A673 (cell line): ENCODE measurements around the gene SLCO3A1. TPM values are rescaled to one million over a fixed set of nuclear protein-coding genes. Genes with fewer than 3 reads are reported as not detected.

Experiments used
- BruUV-seq: library from RNA; stranded (reverse); fragments of 400-500 nt; replicated peaks from 2 replicates; lab custom pipeline; 2021; lab: Mats Ljungman, UMichigan
- CTCF ChIA-PET: fragments of 300-600 bp; sonication (Branson Sonifier 250); formaldehyde crosslinking; loops from one replicate; lab custom pipeline; 2022; ENCODE audit warnings: antibody characterized with exemption; lab: Charles Lee
- POLR2A ChIA-PET: fragments of 300-600 bp; sonication (Branson Sonifier 250); formaldehyde crosslinking; loops from one replicate; lab custom pipeline; 2022; ENCODE audit warnings: antibody characterized with exemption; ENCODE audit not compliant: low non-redundant PET; lab: Charles Lee
- DNase-seq: peaks from one replicate; pipeline ENCODE4 v3.0.0-alpha.2; 2015; ENCODE audit warnings: low spot score
- H3K27ac ChIP-seq: fragments of 200-600 bp; sonication (generic); 2 replicates; pipeline ENCODE4 v1.5.1; 2016; ENCODE audit warnings: mixed run types, low read depth, mild to moderate bottlenecking, mixed read lengths, antibody characterized with exemption, low read length; ENCODE audit not compliant: poor library complexity, severe bottlenecking
- H3K27me3 ChIP-seq: fragments of 200-600 bp; sonication (generic); replicated peaks from 2 replicates; pipeline ENCODE4 v1.6.1; 2017; ENCODE audit warnings: mixed run types, low read depth, mild to moderate bottlenecking, mixed read lengths, antibody characterized with exemption, low read length; ENCODE audit not compliant: insufficient read depth, poor library complexity
- H3K36me3 ChIP-seq: fragments of 200-600 bp; sonication (generic); 2 replicates; pipeline ENCODE4 v1.6.1; 2016; ENCODE audit warnings: mixed run types, mild to moderate bottlenecking, mixed read lengths, antibody characterized with exemption, low read length; ENCODE audit not compliant: insufficient read depth, poor library complexity, severe bottlenecking
- H3K4me1 ChIP-seq: fragments of 200-600 bp; sonication (generic); 2 replicates; pipeline ENCODE4 v1.6.1; 2017; ENCODE audit warnings: mixed run types, mild to moderate bottlenecking, mixed read lengths, antibody characterized with exemption, low read length; ENCODE audit not compliant: insufficient read depth, poor library complexity, severe bottlenecking
- H3K4me3 ChIP-seq: fragments of 200-600 bp; sonication (generic); 2 replicates; pipeline ENCODE4 v1.5.1; 2016; ENCODE audit warnings: low read depth, mixed run types, mild to moderate bottlenecking, mixed read lengths, low read length; ENCODE audit not compliant: poor library complexity, severe bottlenecking
- H3K9me3 ChIP-seq: fragments of 200-600 bp; sonication (generic); 2 replicates; pipeline ENCODE4 v1.6.1; 2016; ENCODE audit warnings: mixed run types, low read depth, mild to moderate bottlenecking, mixed read lengths, antibody characterized with exemption, low read length; ENCODE audit not compliant: poor library complexity, severe bottlenecking
- EZH2 ChIP-seq: fragments of 200-600 bp; sonication (generic); IDR thresholded peaks from 2 replicates; pipeline ENCODE4 v1.6.1; 2017; ENCODE audit warnings: borderline replicate concordance, low read depth, mild to moderate bottlenecking, mixed read lengths, antibody characterized with exemption, low read length; ENCODE audit not compliant: poor library complexity, severe bottlenecking
- intact Hi-C: fragments of 100-400 bp; cut with micrococcal nuclease; formaldehyde crosslinking; loops from one replicate; pipeline ENCODE4 v1.10.0; 2022; ENCODE audit not compliant: unreplicated experiment
- total RNA-seq: library from RNA; stranded (reverse); gene quantifications from 2 replicates; pipeline ENCODE4 v1.2.3, GENCODE V29; 2021
- TF ChIP-seq, protein P1 (sequence below): fragments of 300-800, 200-600 bp; sonication (generic); conservative IDR thresholded peaks from 2 replicates; pipeline ENCODE4 v1.5.1; 2017; ENCODE audit warnings: low read depth, mild to moderate bottlenecking, antibody characterized with exemption, low read length, moderate library complexity, mixed read lengths

SLCO3A1 gene
- total RNA-seq, 1 experiment from 2014 or later: 16.6 TPM

DNA sequence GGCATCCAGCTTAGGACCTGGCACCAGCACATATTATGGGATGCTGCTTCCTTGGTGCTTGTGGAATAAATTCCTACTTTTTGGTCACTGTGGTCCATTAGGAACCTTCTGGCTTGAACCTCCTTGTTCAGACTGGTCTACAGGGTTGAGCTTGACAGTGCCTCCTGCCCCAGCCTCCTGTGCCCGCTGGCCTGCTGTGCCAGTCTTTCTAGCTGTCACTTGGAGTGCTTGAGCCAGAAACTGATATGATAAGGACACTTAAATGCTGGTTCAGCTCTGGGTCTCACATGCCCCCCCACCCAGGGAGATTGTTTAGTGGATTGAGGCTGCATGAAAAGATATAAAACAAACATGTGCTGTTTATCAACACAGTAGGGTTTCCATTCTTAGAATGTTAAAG lies 147.8 kb downstream of the SLCO3A1 start:
- TF ChIP-seq EZH2: no peak
- TF ChIP-seq, protein P1, sequence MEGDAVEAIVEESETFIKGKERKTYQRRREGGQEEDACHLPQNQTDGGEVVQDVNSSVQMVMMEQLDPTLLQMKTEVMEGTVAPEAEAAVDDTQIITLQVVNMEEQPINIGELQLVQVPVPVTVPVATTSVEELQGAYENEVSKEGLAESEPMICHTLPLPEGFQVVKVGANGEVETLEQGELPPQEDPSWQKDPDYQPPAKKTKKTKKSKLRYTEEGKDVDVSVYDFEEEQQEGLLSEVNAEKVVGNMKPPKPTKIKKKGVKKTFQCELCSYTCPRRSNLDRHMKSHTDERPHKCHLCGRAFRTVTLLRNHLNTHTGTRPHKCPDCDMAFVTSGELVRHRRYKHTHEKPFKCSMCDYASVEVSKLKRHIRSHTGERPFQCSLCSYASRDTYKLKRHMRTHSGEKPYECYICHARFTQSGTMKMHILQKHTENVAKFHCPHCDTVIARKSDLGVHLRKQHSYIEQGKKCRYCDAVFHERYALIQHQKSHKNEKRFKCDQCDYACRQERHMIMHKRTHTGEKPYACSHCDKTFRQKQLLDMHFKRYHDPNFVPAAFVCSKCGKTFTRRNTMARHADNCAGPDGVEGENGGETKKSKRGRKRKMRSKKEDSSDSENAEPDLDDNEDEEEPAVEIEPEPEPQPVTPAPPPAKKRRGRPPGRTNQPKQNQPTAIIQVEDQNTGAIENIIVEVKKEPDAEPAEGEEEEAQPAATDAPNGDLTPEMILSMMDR: no peak
- Histone ChIP-seq H3K36me3 (no peaks in the 10 kb centered on the region), H3K4me1 (no peaks in the 10 kb centered on the region), H3K27me3 (peaks cover under 1% of the 10 kb centered on the region), H3K27ac (no peak overlapping the region), H3K4me3 (no peak overlapping the region), H3K9me3 (no peaks in the 10 kb centered on the region)
- DNase-seq: no peak
- CTCF ChIA-PET: no interaction called here
- no TSS peak for BruUV-seq
- POLR2A ChIA-PET: no interaction called here
- intact Hi-C loops: no loop called here

DNA sequence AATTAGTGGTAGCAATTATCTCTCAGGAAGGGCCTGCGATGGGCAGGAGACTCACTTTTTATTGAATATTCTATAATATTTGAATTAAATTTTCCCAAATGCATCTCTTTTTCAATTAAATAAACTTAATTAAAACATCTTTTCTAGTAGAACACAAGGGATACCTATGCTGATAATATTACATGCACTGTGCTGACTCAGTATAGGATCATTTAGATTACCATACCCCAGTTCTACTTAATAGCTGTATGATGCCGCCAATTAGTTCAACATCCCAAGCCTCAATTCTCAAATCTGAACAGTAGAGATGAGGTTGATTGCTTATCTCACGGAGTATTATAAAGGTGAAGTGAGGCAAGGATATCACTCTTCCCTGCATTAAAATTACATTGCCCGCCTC lies 149.2 kb downstream of the SLCO3A1 start:
- Histone ChIP-seq H3K27me3 (peaks cover 8% of the 10 kb centered on the region), H3K36me3 (no peaks in the 10 kb centered on the region), H3K4me1 (no peaks in the 10 kb centered on the region), H3K27ac (no peak overlapping the region), H3K9me3 (no peaks in the 10 kb centered on the region), H3K4me3 (no peak overlapping the region)
- TF ChIP-seq, protein P1: no peak
- TF ChIP-seq EZH2: no peak
- no peak for DNase-seq
- CTCF ChIA-PET: no interaction called here
- BruUV-seq: no TSS peak
- POLR2A ChIA-PET: no interaction called here
- intact Hi-C loops: no loop called here

DNA sequence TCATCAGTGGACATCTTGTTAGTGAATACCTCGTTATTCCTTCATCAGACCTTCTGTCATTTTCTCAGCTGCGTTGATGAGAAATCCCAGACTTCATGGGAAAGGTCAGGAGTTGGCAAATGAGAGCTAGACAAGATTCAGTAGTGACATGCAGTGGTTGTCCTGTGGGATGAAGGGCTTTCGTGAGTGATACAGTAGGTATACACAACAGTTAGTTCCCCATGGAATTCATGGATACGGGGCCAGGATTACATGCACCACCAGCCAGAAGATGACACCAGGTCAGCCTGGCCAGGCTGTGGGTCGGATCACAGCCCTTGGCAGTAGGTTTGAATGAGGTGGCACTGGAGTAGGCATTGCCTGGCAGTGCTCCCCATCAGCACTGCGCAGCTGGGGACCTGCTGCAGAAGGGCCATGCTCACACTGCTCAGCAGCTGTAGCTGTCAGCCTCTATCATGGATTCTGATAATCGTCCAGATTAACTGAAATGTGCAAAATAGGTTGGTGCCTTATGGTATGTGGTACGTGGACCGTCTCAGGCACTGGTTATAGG lies 150.1 kb downstream of the SLCO3A1 start:
- no peak for DNase-seq
- peaks cover 13% of the 10 kb centered on the region for H3K27me3 ChIP-seq
- H3K4me3 ChIP-seq: no peak overlapping the region
- no peaks in the 10 kb centered on the region for H3K9me3 ChIP-seq
- intact Hi-C loops: no loop called here
- TF ChIP-seq EZH2: no peak
- TF ChIP-seq, protein P1: no peak
- H3K4me1 ChIP-seq: no peaks in the 10 kb centered on the region
- ChIA-PET POLR2A (no interaction called here), CTCF (no interaction called here)
- BruUV-seq: no TSS peak
- H3K27ac ChIP-seq: no peak overlapping the region
- no peaks in the 10 kb centered on the region for H3K36me3 ChIP-seq
